GM19238 (cell line): ENCODE measurements around the gene SNX10.

Experiments used
- DNase-seq: peaks from one replicate; pipeline ENCODE4 v3.0.0; 2011; ENCODE audit warnings: low spot score; ENCODE audit not compliant: insufficient read length

SNX10 gene

GRCh38 chr7:26367219-26367711 lies 75.6 kb downstream of the SNX10 start:
- no peak for DNase-seq

DNA sequence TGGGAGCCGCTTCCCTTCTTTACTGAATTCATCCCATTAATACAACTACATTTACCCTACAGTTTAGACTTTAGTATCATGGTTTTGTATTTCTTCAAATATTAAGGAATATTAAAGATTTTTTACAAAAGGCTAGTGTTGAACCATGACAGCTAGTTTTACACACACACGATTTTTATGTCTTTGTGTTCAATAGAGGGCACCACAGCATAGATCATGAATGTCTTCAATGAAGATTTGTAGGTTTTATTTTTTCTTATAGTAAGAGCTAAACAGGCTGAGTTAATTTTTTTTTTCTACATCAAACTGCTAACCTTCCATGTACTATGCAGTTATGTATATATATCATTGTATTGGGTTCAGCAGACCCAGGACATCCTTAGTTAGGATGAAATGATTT lies 76.9 kb downstream of the SNX10 start:
- no peak for DNase-seq

DNA sequence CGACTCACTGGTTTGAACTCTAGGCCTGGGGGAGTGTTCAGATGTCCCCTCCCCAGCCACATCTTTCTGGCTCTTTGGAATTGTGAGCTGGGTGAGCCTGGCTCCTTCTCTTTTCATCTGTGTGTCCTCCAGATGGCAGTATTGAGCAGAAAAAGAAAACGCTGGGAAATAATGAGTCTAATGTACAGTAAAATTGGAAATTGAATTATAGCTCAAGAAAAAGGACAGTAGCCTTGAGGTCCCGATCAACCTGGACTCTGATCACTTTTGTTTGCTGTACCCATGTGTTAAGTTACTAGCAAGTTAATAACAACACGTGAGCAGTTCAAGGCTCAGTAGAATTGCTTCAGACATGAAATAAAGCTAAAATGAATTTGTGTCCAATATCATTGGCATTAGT lies 77.9 kb downstream of the SNX10 start:
- DNase-seq: no peak

GRCh38 chr7:26370011-26370410 lies 78.3 kb downstream of the SNX10 start:
- no peak for DNase-seq

GRCh38 chr7:26372249-26372648 lies 80.6 kb downstream of the SNX10 start:
- DNase-seq: no peak

- DNase-seq: no peak
Measured at GRCh38 chr7:26372704-26373103, 81.0 kb downstream of the SNX10 start.

GRCh38 chr7:26374647-26375373 lies 83.1 kb downstream of the SNX10 start:
- DNase-seq: no peak

DNA sequence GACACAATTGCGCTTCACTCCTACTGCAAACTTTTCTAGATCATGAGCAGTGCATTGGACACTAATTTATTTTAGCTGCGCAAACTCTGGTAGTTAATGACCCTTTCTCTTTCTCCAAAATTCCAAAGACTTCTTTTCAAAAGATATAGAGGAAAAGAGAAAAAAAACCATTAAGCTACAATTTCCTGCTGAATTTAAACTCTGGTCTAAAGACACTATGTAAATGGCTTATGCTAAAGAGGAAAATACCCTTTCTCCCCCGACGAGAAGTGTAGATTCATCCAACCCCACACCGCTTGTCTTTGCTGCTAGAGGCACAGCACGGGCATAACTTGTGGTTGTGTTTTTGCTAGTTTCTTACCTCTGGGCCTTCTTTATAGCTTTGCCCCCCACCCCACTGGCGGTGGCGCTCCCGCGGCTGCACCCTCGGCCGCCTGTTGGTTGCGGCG lies 84.1 kb downstream of the SNX10 start:
- DNase-seq: no peak

- DNase-seq: peak; percentile 14
Measured at GRCh38 chr7:26376175-26376917, 84.7 kb downstream of the SNX10 start.

DNA sequence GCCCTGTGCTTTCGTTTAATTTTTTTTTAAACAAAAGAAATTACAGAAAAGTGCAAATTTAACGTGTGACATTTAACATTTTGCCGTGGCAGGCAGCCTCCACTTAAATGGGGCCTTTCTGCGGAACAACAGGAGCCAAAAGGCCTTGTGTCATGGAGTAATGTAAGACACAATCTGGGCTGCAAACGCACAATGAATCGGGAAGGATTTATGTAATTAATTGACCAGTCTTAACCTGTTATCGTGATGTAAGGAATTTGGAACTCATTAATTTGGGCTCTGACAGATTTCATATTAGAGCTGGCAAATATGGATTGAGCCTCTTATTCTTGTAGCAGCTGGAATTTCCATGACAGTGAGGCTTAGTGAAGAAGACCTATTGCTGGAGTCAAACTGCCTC lies 86.4 kb downstream of the SNX10 start:
- DNase-seq: no peak

DNA sequence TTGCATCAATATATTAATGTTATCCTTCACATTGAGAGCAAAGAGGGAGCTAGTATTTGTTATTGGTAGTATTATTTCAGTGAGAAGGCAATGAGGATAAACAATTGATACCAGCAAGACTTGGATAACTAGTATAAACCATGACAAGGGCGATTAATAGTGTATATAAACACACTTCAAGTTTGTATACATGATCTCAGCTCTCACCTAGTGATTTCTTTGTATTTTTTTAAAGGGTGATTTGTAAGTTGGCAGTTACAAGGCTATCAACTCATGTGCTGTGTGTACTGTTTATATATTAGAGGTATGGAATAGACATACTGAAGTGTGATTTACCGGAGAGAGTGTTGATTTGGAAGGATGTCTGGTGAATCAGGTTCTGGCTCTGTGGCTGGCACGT lies 88.0 kb downstream of the SNX10 start:
- DNase-seq: no peak

DNA sequence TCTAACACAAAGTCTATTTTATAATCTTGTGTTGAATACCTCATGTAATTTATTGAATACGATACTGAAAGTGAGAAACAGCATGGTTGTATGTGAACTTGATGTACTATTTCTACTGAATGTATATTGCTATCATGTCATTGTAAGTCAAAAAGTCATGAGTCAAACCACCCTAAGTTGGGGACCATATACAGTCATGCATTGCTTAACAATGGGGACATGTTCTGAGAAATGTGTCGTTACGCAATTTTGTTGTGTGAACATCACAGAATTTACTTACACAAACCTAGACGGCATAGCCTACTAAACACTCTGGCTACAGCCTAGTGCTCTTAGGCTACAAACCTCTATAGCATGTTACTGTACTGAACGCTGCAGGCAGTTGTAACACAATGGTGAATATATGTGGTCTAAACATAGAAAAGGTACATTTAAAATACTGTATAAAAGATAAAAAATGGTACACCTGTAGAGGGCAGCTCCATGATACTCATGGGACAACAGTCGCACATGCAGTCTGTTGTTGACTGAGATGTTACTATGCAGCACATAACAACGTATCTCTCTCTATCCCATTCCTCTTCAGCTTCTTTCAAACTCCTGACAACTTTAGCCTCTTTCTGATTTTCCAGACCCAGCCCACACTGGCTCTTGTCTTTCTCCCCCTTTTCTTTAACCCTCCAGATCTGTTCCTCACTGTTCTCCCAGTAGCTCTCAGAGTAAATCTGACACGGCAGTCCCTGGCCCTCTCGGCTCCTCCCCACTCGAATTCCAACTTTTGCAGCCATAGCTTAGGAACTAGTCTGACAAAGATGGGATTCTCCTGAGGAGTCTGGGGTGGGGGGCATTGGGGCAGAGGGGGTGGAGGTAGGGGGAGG lies 90.1 kb downstream of the SNX10 start:
- no peak for DNase-seq

GRCh38 chr7:26385240-26385639 lies 93.6 kb downstream of the SNX10 start:
- no peak for DNase-seq

GRCh38 chr7:26387731-26388130 lies 96.1 kb downstream of the SNX10 start:
- DNase-seq: no peak

DNA sequence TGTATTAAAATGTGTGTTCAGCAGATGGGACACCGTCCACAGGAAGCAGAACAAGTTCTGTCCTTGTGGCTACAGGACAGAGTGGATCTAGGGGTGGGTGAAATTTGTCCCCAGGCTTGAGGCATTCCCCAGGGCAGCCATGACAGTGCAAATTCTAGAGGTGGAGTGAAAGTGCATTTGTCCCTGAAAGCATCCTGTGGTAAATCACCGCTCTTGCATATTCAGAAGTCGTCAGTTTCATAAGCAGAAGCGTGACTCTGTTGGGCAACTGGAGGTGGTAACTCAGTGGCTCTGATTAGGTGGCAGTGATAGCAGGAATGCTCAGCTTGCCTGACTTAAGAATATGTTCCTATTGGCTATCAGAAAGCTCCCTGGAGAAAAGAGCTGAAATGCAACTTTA lies 96.6 kb downstream of the SNX10 start:
- peak; percentile 10 for DNase-seq

GRCh38 chr7:26390016-26390415 lies 98.4 kb downstream of the SNX10 start:
- no peak for DNase-seq

GRCh38 chr7:26393818-26394217 lies 102.2 kb downstream of the SNX10 start:
- DNase-seq: no peak

DNA sequence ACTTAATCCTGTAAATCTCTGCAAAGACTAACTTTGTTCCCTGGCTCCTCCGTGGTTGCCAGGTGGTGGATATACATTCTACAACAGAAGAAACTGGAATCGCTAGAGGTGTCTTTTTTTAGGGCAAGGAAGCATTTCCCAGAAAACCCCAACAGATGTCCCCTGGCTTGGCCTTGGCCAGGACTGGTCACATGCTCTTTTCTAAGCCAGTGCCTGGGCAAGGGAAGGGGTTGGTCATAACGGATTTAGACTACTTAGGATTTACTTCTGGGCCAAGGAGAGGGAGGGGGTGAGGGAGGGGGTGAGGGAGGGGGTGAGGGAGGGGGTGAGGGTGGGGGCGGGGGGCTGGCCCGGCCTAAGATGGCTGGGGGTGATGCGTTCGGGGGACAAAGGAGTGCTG lies 105.7 kb downstream of the SNX10 start:
- DNase-seq: no peak

DNA sequence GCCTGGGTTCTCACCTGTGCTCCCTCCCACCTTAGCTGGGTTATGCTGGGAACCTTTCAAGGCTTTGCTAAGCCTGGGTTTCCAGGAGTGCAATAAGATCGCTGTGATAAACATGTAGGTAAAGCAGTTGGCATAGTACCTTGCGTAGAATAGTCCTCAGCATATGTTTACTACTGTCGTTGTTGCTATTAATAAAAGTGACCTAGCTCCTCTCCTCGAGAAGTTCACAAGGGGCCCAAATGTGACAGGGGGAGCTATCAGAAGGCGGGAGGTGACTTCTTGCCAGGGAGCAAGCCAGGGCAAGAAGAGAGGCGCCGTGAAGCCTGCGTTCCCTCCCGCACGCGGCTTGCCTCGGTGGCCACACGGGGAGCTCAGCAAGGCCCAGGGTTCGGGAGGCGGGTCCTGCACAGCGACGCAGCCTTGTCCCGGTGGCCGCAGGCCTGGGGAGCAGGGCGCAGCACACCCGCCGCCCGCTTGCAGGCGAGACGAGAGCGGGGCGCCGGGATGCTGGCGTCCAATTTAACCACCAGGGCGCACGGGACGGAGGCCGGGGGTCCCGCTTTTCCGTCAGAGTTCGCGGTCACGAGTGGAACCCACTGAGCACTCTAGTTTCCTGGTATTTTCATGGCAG lies 106.2 kb downstream of the SNX10 start:
- peak; percentile 48 for DNase-seq

- peak; percentile 47 for DNase-seq
Measured at GRCh38 chr7:26398427-26398755, 106.7 kb downstream of the SNX10 start.

- peak; percentile 76 for DNase-seq
Measured at GRCh38 chr7:26398756-26399509, 107.3 kb downstream of the SNX10 start.
